ENCODE results near the gene SDK2. TPM values are rescaled to one million over a fixed set of nuclear protein-coding genes. Genes with fewer than 3 reads are reported as not detected.

SDK2 gene
- total and polyA plus RNA-seq, 9 of the 15 experiments (the other 6 are each of a cell fraction or from before 2014, with no cell fraction given): 0.04 TPM; not detected in 8

GRCh38 chr17:73324711-73325526, 319.3 kb downstream of the SDK2 start:
- in situ Hi-C loops (cut with MboI): no loop called here
- DNase-seq (ENCODE audit: extremely low read depth in 1 of 4, low spot score in 3 of 4) (no peak), ATAC-seq (no peak), FAIRE-seq (no peak)
- no peaks in the 10 kb centered on the region for H3K36me3 ChIP-seq (ENCODE audit: control insufficient read depth, insufficient read depth, low read length)
- ChIA-PET POLR2A (interaction anchor here (1.2 kb wide), 1 partner anchor 17 kb away, joined by 3 read pairs; no protein-coding TSS in a partner anchor), CTCF (ENCODE audit: low intra/inter-chr PET ratio) (interaction anchor here (1.6 kb wide), 1 partner anchor 14 kb away, joined by 3 read pairs; no protein-coding TSS in a partner anchor)
- H3K9me3 ChIP-seq (replicated peaks; ENCODE audit: control insufficient read depth, insufficient read depth, low read depth, low read length): no peaks in the 10 kb centered on the region
- no TSS peak for BruUV-seq (replicated peaks)
- no peaks in the 10 kb centered on the region for H4K20me1 ChIP-seq (replicated peaks; ENCODE audit: control insufficient read depth, insufficient read depth, low read length)
- no peaks in the 10 kb centered on the region for H3K9me1 ChIP-seq (ENCODE audit: control insufficient read depth, insufficient read depth, low read length)
- H3K9ac ChIP-seq (ENCODE audit: insufficient read depth in 1 of 2, low read depth in 2 of 2, low read length in 2 of 2): no peak overlapping the region
- no peaks in the 10 kb centered on the region for H3K79me2 ChIP-seq (ENCODE audit: control insufficient read depth, insufficient read depth, low read length)
- no peak overlapping the region for H2AFZ ChIP-seq (ENCODE audit: low read depth, low read length)
- H3K27ac ChIP-seq (ENCODE audit: extremely low read depth, low read depth, low read length): no peak overlapping the region
- H3K4me2 ChIP-seq (ENCODE audit: insufficient read depth, low read length): no peak overlapping the region
- 44% methylated on average over 11 of the region's 17 CpGs for WGBS (ENCODE audit: insufficient coverage, low coverage, missing lambda C conversion rate)
- peaks cover 0 to 18% of the 10 kb centered on the region in 2 experiments; a peak in 1 of 5 replicates for H3K27me3 ChIP-seq (ENCODE audit: control insufficient read depth in 2 of 2, insufficient read depth in 2 of 2, low read length in 2 of 2)
- H3K4me3 ChIP-seq: no peak overlapping the region
- intact Hi-C loops (cut with micrococcal nuclease): no loop called here
- H3K4me1 ChIP-seq (replicated peaks in 1 of 2; ENCODE audit: control insufficient read depth in 2 of 2, insufficient read depth in 2 of 2, low read length in 2 of 2): peaks cover 9 to 12% of the 10 kb centered on the region in 2 experiments; a peak in 4 of 5 replicates
- TF ChIP-seq TBP (optimal IDR thresholded peaks at IDR 0.05; ENCODE audit: low read depth, low read length) (no peak), ZNF232 (CRISPR knock-in tag; IDR thresholded peaks at IDR 0.05) (no peak), DEAF1 (CRISPR knock-in tag; IDR thresholded peaks at IDR 0.05) (no peak), POLR3A (IDR thresholded peaks at IDR 0.05; ENCODE audit: borderline replicate concordance, extremely low read depth, insufficient read depth, insufficient read length) (no peak), ZBTB34 (CRISPR knock-in tag; IDR thresholded peaks at IDR 0.05) (no peak), ZNF324 (CRISPR knock-in tag; IDR thresholded peaks at IDR 0.05) (no peak), ETS1 (conservative IDR thresholded peaks at IDR 0.05; ENCODE audit: control insufficient read depth, low read depth, low read length) (no peak), RBM25 (IDR thresholded peaks at IDR 0.05; ENCODE audit: low read depth, low read length, severe bottlenecking) (no peak), ZNF717 (CRISPR knock-in tag; IDR thresholded peaks at IDR 0.05) (no peak), TSC22D4 (tag; IDR thresholded peaks at IDR 0.05) (no peak), ZNF445 (CRISPR knock-in tag; IDR thresholded peaks at IDR 0.05; ENCODE audit: low read depth) (no peak)

Data from K562 (cell line).